GM19043 (cell line): Measurements from ENCODE around the gene KHDC4.

ENCODE experiments used
- ATAC-seq: cut with Tn5 transposase; IDR thresholded peaks from one replicate; pipeline ENCODE4 v1.9.1; 2021; ENCODE audit warnings: low read depth; ENCODE audit not compliant: unreplicated experiment

Gene KHDC4

DNA sequence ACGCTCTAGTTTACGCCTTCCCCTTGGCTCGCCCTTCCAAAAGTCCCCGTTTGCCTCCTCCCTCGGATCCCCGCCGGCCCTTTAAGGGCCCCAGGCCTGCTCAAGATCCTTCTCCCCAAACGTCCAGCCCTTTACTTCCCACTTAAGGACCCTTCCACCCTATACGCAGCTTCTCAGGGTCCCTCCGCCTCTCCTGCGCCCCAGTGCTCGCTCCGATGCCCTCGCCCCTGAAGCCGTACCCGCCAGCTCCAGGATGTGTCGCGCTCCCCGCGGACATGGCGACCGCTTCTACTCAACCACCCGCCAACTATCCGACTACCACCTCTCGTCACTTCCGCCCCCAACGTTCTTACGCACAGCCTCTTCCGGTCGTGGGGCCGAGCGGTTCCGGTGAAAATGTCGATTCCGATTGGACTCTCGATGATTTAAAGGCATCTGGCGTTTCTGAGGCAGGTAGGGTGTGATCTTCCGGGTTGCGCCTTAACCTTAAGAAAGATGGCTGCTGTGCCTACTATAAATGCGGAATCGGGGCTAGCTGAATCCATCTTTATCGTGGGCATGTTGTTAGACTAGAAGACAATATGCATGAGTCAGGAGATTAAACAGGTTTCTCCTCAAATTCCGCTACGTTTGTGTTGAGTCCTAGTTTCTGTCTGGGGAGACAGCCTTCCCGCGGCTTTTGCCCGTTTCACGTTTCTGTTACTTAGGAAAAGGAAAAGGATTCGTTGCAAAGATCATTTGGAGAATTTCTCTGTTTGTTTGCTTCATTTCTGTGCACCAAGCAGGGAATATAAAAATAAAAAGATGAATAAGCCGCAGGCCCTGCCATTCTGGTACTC lies at the start of gene KHDC4:
TSS of gene KHDC4 (minus strand) at position 317 of the 839 bp plus-strand sequence. CDS start at position 277, 40 bp downstream.
- peak; percentile 91 for ATAC-seq

DNA sequence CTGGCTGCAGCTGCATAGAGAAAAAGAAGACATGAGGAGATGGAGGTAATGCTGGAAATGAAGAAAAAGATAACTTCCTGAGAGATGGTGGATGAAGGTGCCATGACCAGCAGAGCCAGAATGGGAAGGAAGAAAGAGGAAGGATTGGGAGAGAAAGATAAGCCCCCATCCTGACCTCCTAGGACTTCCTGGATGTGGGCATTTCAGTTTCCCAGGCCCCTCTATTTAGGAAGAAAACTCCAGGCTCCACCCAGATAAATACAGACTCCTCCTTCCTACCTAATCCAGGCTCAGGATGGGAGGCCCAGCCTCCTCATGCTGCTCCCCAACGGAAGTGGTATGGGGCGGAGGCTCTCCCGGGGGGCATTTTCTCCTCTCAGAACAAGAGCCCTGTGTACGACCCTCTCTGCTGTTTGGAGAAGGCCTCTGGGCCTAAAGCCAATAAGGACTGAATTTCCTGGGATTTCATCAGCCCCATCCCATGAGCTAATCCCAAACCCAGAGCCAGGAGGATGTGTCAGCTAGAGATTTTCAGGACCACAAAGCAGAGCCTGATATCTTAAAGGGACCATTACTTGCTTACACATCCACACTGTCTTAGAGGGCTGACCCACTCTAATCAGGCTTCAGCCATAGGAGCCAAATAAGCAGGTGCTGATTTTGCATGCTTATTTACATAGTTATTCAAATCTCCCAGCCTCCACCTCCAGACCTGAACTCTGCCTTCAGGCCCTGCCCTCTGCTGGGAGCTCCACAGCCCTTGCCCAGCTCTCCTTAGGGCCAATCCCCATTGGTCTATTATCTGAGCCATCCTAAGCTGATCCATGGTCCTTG lies 49.2 kb upstream of the KHDC4 start:
- no peak for ATAC-seq

- ATAC-seq, result no peak
These were observed 47.9 kb upstream of the KHDC4 start for GRCh38 chr1:155982106-155982505.

DNA sequence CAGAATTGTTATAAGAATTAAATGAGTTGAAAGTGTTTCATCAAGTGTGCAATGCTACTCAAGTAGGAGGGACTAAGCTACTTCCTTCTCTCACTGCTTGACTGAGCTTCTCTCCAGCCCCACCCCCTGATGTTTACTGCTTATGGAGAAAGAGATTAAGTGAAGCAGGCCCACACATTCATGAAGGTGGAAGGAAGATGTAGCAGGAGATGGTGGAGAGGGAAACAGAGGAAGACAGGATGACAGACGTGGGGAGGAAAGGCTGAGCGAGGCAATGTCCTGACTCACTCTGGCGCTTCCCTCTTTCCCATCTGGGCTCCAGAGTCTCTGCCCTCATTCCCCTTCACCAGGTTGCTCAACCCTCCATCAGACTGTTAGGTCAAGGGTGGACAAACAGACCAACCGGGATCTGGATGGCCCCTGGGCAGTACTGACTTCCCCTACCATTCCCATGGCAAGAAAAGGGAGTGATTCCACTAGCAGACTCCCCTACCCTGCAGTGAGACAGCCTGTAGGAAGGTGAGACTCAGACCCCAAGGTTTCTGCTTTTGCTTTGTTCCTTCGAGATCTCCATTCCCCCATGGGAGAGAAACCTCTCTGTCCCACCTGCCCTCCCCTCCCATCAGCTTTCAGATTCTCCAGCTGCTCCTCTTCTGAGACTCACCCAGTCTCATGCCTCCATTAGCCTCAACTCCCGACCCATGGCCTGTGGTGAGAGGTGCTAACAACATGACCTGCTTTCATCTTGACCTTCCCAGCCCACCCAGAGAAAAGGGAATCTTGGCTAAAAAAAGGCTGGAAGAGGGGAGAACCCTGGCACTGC lies 47.3 kb upstream of the KHDC4 start:
- ATAC-seq, result no peak

GRCh38 chr1:155979597-155980343 lies 45.6 kb upstream of the KHDC4 start:
- ATAC-seq, result no peak

- no peak for ATAC-seq
These were observed 44.8 kb upstream of the KHDC4 start for GRCh38 chr1:155978973-155979429.

DNA sequence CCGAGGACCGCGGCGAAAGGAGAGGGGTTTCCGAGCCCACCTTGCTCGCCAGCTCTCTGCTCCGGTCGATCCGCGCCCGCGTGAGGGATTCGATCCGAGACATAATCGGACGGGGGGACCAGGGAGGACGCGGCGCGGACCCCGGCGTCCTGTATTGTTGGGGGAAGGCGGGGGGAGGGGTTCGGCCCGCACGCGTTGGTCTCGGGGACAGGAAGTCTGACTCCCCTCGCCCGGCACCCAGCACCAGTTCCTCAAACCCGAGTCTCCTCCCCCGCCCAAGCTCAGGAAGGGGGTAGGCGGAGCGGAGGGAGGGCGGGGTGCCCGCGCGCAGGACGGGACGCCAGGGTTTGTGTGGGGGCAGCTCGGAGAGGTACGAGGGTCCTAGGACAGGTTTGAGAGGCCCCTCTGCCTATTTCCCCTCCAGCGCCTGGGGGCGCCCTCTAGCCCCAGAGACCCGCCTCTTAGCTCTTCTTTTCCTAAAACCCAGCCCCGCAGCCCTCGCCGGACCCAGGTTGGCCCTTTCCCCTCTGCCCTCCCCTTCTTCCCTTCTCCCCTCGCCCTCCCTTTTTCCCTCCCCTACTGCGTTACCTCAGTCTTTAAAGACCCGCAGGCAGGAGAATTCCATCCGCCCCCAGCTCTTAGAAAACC lies 44.2 kb upstream of the KHDC4 start, which contains the start of gene ARHGEF2:
TSS of gene ARHGEF2 (minus strand) at position 223 of the 648 bp plus-strand sequence. CDS start at position 103, 120 bp downstream.
- ATAC-seq, result no peak

GRCh38 chr1:155977690-155978324 lies 43.6 kb upstream of the KHDC4 start:
- ATAC-seq, result no peak

- ATAC-seq, result no peak
These were observed 42.9 kb upstream of the KHDC4 start for GRCh38 chr1:155976913-155977689.

- no peak for ATAC-seq
These were observed 42.1 kb upstream of the KHDC4 start for GRCh38 chr1:155976062-155976912.

- ATAC-seq, result no peak
These were observed 41.3 kb upstream of the KHDC4 start for GRCh38 chr1:155975375-155976061.

GRCh38 chr1:155974208-155975115 lies 40.2 kb upstream of the KHDC4 start:
- no peak for ATAC-seq

- ATAC-seq, result no peak
These were observed 39.5 kb upstream of the KHDC4 start for GRCh38 chr1:155973723-155974122.

DNA sequence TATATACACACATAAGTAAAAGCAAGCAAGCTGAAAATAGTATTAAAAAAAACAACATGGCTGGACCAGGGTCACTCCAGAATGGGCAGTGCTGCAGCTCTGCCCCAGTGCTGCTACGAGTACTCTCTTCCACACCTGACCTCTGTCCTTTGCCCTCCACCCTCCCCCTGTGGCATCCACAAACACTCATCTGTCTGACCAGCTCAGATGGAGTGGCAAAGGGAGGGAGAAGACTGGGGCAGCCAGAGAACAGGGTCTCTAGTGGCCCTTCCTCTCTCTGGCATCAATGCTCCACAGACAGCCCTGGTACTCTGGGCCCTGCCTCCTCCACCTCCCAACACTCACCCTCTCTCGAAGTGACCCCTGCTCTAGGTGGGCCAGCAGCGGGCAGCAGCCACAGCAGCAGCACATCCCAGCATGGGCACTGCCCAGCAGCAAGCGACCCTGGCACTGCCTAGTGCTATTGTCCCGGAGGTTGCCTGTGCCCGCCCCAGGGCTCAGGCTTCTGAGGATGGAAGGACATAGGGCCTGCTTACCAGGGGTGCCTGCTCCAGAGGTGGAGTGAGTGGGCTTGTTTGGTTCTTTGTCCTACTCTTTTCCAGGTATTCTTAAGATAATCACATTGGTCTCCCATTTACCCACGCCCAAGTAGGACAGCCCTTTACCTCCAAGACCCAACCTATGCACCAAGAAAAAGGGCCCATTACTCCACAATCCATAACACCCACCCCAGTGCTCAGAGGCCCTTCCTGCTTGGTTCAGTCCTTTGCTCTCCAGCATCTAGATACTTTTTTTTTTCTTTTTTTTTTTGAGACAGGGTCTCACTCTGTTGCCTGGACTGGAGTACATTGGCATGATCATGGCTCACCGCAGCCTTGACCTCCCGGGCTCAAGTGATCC lies 37.9 kb upstream of the KHDC4 start:
- ATAC-seq, result no peak
